ENCODE measurements around the gene ZBTB43.

DNA sequence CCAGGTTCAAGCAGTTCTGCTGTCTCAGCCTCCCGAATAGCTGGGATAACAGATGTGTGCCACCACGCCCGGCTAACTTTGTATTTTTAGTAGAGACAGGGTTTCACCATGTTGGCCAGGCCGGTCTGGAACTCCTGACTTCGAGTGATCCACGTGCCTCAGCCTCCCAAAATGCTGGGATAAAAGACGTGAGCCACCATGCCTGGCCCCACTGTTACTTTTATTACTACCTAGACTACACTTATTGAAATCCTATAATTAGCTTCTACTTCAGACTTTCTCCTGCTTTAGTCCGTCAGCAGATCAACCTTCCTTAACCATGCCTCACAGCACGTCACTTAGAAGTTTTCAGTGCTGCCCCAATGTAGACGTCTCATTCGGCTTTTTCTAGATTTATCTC is 8.2 kb downstream of the ZBTB43 start:
- TF ChIP-seq EZH2 (IDR thresholded peaks at IDR 0.05; ENCODE audit: borderline replicate concordance, low read depth, low read length, poor library complexity, severe bottlenecking): no peak
- TF ChIP-seq, protein P1, sequence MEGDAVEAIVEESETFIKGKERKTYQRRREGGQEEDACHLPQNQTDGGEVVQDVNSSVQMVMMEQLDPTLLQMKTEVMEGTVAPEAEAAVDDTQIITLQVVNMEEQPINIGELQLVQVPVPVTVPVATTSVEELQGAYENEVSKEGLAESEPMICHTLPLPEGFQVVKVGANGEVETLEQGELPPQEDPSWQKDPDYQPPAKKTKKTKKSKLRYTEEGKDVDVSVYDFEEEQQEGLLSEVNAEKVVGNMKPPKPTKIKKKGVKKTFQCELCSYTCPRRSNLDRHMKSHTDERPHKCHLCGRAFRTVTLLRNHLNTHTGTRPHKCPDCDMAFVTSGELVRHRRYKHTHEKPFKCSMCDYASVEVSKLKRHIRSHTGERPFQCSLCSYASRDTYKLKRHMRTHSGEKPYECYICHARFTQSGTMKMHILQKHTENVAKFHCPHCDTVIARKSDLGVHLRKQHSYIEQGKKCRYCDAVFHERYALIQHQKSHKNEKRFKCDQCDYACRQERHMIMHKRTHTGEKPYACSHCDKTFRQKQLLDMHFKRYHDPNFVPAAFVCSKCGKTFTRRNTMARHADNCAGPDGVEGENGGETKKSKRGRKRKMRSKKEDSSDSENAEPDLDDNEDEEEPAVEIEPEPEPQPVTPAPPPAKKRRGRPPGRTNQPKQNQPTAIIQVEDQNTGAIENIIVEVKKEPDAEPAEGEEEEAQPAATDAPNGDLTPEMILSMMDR (conservative IDR thresholded peaks at IDR 0.05; ENCODE audit: low read depth, low read length): no peak

Measured in A673 (cell line).